ENCODE measurements around the gene PRAMEF12. TPM values are rescaled to one million over a fixed set of nuclear protein-coding genes. Genes with fewer than 3 reads are reported as not detected.

The PRAMEF12 gene
- total RNA-seq, 1 experiment from 2014 or later = not detected

DNA sequence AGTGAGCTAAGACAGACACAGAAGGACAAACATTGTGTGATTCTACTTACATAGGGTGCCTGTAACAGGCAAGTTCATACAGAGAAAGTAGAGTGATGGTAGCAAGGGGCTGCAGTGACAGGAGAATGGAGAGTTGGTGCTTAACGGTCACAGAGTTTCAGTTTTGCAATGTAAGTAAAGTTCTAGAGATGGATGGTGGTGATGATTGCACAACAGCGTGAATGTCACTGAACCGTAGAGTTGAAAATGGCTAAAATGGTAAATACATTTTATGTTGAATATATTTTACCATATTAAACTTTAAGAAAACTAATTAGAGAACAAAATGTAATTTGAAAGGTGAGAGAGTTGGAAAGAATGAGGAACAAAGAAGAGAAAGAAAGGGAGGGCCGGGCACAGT is 18.8 kb upstream of the PRAMEF12 start (continued):
- no peak for TF ChIP-seq TEAD4 (CRISPR knock-in tag; IDR thresholded peaks at IDR 0.05)
- TF ChIP-seq, protein P1, sequence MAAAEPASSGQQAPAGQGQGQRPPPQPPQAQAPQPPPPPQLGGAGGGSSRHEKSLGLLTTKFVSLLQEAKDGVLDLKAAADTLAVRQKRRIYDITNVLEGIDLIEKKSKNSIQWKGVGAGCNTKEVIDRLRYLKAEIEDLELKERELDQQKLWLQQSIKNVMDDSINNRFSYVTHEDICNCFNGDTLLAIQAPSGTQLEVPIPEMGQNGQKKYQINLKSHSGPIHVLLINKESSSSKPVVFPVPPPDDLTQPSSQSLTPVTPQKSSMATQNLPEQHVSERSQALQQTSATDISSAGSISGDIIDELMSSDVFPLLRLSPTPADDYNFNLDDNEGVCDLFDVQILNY (CRISPR knock-in tag; IDR thresholded peaks at IDR 0.05) = no peak
- TF ChIP-seq ZNF317 (CRISPR knock-in tag; IDR thresholded peaks at IDR 0.05; ENCODE audit: borderline replicate concordance, low read depth) = no peak
- no peak for TF ChIP-seq ZBTB21 (CRISPR knock-in tag; IDR thresholded peaks at IDR 0.05; ENCODE audit: borderline replicate concordance)
- TF ChIP-seq CREB1 (CRISPR knock-in tag; IDR thresholded peaks at IDR 0.05) = no peak

DNA sequence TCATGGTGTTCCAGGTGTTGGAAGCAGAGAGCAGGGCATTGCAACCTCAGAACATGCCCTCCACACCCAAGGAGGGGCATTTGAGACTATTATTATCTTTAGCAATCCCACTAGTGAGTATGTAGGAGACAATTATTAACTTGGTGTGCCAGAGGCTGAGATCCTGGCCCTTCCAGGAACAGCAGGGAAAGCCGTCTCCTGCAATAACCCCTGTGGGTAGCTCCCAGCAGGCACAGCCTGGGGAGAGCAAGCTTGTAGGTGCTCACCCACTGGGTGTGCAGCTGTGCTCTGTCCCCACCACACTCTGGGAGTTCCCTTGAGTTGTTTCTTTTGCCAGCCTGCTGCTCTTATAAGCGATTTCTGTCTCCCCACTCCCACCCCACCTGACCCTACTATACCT is 17.3 kb upstream of the PRAMEF12 start:
- H3K4me1 Mint-ChIP-seq = peaks cover 9% of the 10 kb centered on the region; the same call in 1 of the 2 replicates
- H3K27me3 Mint-ChIP-seq (ENCODE audit: low read depth) = no peaks in the 10 kb centered on the region; the same call in 1 of the 2 replicates
- H3K27ac Mint-ChIP-seq = no peak overlapping the region
- H3K4me3 Mint-ChIP-seq = no peak overlapping the region
- H3K36me3 Mint-ChIP-seq = no peaks in the 10 kb centered on the region
- ChIA-PET POLR2A (no interaction called here), CTCF (interaction anchor here (0.8 to 1.3 kb wide), 2 partner anchors 481 to 1073 kb away, joined by 3 read pairs; no protein-coding TSS in a partner anchor)
- ATAC-seq = no peak
- H3K9me3 Mint-ChIP-seq = no peaks in the 10 kb centered on the region
- DNase-seq (ENCODE audit: low spot score) = no peak
- TF ChIP-seq SMAD4 (CRISPR knock-in tag; IDR thresholded peaks at IDR 0.05) = no peak
- TF ChIP-seq, protein P2, sequence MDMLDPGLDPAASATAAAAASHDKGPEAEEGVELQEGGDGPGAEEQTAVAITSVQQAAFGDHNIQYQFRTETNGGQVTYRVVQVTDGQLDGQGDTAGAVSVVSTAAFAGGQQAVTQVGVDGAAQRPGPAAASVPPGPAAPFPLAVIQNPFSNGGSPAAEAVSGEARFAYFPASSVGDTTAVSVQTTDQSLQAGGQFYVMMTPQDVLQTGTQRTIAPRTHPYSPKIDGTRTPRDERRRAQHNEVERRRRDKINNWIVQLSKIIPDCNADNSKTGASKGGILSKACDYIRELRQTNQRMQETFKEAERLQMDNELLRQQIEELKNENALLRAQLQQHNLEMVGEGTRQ (CRISPR knock-in tag; IDR thresholded peaks at IDR 0.05) = no peak
- TF ChIP-seq, protein P3, sequence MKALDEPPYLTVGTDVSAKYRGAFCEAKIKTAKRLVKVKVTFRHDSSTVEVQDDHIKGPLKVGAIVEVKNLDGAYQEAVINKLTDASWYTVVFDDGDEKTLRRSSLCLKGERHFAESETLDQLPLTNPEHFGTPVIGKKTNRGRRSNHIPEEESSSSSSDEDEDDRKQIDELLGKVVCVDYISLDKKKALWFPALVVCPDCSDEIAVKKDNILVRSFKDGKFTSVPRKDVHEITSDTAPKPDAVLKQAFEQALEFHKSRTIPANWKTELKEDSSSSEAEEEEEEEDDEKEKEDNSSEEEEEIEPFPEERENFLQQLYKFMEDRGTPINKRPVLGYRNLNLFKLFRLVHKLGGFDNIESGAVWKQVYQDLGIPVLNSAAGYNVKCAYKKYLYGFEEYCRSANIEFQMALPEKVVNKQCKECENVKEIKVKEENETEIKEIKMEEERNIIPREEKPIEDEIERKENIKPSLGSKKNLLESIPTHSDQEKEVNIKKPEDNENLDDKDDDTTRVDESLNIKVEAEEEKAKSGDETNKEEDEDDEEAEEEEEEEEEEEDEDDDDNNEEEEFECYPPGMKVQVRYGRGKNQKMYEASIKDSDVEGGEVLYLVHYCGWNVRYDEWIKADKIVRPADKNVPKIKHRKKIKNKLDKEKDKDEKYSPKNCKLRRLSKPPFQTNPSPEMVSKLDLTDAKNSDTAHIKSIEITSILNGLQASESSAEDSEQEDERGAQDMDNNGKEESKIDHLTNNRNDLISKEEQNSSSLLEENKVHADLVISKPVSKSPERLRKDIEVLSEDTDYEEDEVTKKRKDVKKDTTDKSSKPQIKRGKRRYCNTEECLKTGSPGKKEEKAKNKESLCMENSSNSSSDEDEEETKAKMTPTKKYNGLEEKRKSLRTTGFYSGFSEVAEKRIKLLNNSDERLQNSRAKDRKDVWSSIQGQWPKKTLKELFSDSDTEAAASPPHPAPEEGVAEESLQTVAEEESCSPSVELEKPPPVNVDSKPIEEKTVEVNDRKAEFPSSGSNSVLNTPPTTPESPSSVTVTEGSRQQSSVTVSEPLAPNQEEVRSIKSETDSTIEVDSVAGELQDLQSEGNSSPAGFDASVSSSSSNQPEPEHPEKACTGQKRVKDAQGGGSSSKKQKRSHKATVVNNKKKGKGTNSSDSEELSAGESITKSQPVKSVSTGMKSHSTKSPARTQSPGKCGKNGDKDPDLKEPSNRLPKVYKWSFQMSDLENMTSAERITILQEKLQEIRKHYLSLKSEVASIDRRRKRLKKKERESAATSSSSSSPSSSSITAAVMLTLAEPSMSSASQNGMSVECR (CRISPR knock-in tag; IDR thresholded peaks at IDR 0.05; ENCODE audit: borderline replicate concordance) = no peak
- TF ChIP-seq, protein P4, sequence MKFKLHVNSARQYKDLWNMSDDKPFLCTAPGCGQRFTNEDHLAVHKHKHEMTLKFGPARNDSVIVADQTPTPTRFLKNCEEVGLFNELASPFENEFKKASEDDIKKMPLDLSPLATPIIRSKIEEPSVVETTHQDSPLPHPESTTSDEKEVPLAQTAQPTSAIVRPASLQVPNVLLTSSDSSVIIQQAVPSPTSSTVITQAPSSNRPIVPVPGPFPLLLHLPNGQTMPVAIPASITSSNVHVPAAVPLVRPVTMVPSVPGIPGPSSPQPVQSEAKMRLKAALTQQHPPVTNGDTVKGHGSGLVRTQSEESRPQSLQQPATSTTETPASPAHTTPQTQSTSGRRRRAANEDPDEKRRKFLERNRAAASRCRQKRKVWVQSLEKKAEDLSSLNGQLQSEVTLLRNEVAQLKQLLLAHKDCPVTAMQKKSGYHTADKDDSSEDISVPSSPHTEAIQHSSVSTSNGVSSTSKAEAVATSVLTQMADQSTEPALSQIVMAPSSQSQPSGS (CRISPR knock-in tag; IDR thresholded peaks at IDR 0.05; ENCODE audit: borderline replicate concordance, low read depth) = no peak
- TF ChIP-seq, protein P5, sequence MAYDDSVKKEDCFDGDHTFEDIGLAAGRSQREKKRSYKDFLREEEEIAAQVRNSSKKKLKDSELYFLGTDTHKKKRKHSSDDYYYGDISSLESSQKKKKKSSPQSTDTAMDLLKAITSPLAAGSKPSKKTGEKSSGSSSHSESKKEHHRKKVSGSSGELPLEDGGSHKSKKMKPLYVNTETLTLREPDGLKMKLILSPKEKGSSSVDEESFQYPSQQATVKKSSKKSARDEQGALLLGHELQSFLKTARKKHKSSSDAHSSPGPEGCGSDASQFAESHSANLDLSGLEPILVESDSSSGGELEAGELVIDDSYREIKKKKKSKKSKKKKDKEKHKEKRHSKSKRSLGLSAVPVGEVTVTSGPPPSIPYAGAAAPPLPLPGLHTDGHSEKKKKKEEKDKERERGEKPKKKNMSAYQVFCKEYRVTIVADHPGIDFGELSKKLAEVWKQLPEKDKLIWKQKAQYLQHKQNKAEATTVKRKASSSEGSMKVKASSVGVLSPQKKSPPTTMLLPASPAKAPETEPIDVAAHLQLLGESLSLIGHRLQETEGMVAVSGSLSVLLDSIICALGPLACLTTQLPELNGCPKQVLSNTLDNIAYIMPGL (CRISPR knock-in tag; IDR thresholded peaks at IDR 0.05) = no peak
- TF ChIP-seq, protein P6, sequence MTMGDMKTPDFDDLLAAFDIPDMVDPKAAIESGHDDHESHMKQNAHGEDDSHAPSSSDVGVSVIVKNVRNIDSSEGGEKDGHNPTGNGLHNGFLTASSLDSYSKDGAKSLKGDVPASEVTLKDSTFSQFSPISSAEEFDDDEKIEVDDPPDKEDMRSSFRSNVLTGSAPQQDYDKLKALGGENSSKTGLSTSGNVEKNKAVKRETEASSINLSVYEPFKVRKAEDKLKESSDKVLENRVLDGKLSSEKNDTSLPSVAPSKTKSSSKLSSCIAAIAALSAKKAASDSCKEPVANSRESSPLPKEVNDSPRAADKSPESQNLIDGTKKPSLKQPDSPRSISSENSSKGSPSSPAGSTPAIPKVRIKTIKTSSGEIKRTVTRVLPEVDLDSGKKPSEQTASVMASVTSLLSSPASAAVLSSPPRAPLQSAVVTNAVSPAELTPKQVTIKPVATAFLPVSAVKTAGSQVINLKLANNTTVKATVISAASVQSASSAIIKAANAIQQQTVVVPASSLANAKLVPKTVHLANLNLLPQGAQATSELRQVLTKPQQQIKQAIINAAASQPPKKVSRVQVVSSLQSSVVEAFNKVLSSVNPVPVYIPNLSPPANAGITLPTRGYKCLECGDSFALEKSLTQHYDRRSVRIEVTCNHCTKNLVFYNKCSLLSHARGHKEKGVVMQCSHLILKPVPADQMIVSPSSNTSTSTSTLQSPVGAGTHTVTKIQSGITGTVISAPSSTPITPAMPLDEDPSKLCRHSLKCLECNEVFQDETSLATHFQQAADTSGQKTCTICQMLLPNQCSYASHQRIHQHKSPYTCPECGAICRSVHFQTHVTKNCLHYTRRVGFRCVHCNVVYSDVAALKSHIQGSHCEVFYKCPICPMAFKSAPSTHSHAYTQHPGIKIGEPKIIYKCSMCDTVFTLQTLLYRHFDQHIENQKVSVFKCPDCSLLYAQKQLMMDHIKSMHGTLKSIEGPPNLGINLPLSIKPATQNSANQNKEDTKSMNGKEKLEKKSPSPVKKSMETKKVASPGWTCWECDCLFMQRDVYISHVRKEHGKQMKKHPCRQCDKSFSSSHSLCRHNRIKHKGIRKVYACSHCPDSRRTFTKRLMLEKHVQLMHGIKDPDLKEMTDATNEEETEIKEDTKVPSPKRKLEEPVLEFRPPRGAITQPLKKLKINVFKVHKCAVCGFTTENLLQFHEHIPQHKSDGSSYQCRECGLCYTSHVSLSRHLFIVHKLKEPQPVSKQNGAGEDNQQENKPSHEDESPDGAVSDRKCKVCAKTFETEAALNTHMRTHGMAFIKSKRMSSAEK (CRISPR knock-in tag; IDR thresholded peaks at IDR 0.05; ENCODE audit: borderline replicate concordance) = no peak
- TF ChIP-seq, protein P7, sequence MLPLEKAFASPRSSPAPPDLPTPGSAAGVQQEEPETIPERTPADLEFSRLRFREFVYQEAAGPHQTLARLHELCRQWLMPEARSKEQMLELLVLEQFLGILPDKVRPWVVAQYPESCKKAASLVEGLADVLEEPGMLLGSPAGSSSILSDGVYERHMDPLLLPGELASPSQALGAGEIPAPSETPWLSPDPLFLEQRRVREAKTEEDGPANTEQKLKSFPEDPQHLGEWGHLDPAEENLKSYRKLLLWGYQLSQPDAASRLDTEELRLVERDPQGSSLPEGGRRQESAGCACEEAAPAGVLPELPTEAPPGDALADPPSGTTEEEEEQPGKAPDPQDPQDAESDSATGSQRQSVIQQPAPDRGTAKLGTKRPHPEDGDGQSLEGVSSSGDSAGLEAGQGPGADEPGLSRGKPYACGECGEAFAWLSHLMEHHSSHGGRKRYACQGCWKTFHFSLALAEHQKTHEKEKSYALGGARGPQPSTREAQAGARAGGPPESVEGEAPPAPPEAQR (CRISPR knock-in tag; IDR thresholded peaks at IDR 0.05) = no peak
- no peak for TF ChIP-seq ZNF671 (CRISPR knock-in tag; IDR thresholded peaks at IDR 0.05)
- TF ChIP-seq, protein P8, sequence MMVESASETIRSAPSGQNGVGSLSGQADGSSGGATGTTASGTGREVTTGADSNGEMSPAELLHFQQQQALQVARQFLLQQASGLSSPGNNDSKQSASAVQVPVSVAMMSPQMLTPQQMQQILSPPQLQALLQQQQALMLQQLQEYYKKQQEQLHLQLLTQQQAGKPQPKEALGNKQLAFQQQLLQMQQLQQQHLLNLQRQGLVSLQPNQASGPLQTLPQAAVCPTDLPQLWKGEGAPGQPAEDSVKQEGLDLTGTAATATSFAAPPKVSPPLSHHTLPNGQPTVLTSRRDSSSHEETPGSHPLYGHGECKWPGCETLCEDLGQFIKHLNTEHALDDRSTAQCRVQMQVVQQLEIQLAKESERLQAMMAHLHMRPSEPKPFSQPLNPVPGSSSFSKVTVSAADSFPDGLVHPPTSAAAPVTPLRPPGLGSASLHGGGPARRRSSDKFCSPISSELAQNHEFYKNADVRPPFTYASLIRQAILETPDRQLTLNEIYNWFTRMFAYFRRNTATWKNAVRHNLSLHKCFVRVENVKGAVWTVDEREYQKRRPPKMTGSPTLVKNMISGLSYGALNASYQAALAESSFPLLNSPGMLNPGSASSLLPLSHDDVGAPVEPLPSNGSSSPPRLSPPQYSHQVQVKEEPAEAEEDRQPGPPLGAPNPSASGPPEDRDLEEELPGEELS (CRISPR knock-in tag; IDR thresholded peaks at IDR 0.05) = no peak
- no peak for TF ChIP-seq ELF4 (CRISPR knock-in tag; IDR thresholded peaks at IDR 0.05; ENCODE audit: low read depth)
- no peak for TF ChIP-seq TEAD4 (CRISPR knock-in tag; IDR thresholded peaks at IDR 0.05)
- no peak for TF ChIP-seq CREB1 (CRISPR knock-in tag; IDR thresholded peaks at IDR 0.05)
- TF ChIP-seq, protein P9, sequence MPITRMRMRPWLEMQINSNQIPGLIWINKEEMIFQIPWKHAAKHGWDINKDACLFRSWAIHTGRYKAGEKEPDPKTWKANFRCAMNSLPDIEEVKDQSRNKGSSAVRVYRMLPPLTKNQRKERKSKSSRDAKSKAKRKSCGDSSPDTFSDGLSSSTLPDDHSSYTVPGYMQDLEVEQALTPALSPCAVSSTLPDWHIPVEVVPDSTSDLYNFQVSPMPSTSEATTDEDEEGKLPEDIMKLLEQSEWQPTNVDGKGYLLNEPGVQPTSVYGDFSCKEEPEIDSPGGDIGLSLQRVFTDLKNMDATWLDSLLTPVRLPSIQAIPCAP (CRISPR knock-in tag; IDR thresholded peaks at IDR 0.05) = no peak

All from WTC11 (cell line).